ENCODE measurements around the gene MTA1. TPM values are rescaled to one million over a fixed set of nuclear protein-coding genes. Genes with fewer than 3 reads are reported as not detected.

The MTA1 gene
- 51.3 to 86.8 TPM (median 72.1 TPM) in 5 replicates for total RNA-seq (2022; extraction: Qiagen RNA extraction)

DNA sequence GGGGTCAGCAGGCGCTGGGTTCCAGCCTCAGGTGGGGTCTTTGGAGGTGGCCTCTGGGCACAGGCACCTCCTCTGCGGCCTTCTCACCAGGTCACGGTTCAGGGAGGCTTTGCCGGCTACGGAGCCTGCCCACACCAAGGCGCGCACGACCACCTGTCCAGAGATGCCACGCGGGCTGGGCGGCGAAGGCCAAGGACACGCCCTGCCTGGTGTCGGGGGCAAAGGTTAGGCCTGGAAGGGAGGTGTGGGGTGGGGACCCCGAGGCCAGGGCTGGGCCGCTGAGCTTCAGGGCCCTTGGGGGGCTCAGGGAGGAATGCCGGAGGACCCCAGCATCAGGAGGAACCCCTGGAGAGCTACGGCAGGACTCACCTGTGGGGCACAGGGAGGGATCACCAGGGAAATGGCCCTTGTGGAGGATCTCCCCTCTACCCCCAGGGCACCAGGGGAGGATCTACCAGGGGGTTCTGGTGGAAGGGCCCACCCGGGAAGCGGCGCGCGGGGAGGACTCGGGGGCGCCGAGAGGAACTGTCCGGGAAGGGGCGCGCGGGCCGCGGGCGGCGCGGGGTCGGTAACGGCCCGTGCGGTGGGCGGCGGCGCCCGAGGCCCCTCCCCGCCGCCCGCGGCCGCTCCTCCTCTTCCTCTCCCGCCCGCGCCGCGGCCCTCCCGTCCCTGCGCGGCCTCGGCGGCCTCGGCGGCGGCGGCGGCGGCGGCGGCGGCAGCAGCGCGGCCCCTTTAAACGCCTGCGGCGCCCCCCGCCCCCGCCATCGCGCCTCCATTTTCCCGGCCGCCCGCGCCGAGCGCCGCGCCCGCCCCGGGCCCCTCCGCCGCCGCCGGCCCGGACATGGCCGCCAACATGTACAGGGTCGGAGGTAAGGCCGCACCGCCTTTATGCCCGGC is at the start of gene MTA1:
Gene MTA1 (plus strand): TSS at position 633 of the 897 bp plus-strand sequence. CDS start 209 bp downstream, at position 842.

DNA sequence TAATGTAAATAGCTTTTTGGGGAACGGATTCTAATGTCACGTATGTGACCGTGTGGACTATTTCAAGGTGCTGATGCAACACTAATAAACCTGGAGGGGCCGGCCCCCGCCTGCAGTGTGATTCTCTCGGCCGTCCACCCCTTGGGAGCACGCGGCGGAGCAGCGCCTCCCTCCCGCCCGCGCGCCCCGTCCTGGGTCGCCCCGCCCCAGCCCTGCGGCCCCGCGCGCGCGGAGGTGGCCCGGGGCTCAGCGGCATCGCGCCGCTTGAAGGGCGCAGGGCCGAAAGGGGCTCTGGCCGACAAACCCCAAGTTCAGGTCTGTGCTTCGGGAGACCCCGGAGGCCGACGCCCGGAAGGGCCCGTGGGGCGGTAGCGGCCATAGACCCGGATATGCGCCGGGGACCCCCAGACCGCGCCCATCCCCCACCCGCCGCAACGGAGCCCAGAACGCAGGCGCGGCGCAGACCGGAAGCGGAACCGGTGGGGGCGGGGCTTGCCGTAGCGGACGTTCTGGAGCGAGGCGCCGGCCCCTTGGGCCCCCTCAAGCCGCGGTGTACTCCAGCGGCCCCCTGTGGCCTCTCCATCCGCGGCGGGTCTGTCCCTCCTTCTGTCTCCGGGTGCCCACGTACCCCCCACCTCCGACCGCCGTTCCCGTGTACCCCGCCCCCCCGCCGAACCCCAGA is 21.4 kb upstream of the MTA1 start, which contains the start of gene TEX22:
Gene TEX22 (plus strand): TSS at position 495 of the 682 bp plus-strand sequence. CDS start 803 bp downstream, outside the sequence.

DNA sequence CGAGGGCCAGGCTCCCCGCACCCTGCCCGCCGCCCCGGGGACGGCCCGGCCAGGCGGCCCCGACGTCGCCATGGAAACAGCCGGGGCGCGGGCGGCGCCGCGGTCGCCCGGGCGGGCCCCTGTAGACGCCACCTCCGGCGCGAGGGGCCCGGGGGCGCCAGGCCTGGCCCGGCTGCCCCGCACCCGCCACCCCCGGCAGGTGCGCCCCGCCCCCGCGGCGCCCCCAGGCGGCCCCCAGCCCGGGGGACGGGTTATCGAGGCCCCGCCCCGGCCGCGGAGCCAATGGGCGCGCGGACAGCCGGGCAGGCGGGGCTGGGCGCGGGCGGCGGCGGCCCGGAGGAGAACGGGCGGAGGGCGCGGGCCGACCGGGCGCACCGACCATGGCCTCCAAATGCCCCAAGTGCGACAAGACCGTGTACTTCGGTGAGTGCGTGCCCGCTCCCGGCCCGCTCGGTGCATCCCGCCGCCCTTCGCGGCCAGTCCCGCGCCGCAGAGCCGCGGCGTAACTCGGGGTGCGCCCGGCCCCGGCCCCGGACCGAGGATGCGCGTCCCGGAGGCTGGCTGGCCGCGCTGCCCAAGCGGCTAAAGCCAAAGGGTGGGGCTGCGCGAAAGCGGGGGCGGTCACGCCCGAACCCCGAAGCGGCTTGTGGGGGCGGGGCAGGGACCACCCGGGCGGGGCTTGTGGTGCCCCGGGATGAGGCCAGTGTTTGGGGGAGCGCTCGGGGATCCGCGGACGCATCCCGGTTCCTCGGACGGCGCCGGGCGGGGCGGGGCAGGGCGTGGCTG is 55.0 kb downstream of the MTA1 start, which contains the start of gene CRIP2:
Gene CRIP2 (plus strand): TSS at position 339 of the 786 bp plus-strand sequence. CDS start 42 bp downstream, at position 381.

DNA sequence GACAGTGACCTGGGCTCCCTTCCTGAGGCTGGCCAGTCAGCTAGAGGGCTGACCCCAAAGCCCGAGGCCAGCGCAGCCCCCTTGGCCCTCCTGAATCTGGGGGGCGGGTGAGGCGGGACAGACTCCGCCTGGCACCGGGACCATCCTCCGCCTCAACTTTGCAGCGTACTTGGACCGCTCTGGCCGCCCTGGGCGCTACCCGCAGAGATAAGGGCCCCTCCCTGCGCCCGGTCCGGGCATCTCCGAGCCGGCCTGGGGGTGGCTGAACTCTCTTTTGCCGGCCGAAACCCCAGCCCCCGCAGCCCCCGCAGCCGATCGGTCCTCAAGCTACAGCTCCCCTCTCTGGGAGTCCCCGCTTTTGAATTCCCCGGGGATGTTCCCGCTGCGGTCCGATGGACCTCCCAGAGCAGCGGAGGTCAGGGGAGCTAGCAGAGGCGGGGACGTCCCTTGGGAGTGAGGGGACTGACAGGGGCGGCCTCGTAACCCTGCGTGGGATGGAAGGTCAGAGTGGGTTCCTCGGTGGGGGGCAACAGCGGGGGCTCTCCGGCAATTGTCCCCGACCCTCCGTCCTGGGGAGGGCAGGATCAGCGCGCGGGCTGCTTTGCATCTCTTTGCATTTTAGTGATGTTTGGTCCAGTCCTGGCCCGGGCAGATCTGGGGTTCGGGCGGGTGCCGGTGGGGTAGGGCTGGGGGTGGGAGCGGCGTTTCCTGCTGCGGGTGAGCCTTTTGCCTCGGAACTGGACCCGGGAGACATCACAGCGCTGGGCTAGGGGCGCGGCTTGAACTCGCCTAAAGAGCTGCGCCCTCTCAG is 66.7 kb downstream of the MTA1 start, which contains the start of gene CRIP1:
Gene CRIP1 (plus strand): TSS at position 724 of the 811 bp plus-strand sequence. CDS start 374 bp downstream, outside the sequence.

DNA sequence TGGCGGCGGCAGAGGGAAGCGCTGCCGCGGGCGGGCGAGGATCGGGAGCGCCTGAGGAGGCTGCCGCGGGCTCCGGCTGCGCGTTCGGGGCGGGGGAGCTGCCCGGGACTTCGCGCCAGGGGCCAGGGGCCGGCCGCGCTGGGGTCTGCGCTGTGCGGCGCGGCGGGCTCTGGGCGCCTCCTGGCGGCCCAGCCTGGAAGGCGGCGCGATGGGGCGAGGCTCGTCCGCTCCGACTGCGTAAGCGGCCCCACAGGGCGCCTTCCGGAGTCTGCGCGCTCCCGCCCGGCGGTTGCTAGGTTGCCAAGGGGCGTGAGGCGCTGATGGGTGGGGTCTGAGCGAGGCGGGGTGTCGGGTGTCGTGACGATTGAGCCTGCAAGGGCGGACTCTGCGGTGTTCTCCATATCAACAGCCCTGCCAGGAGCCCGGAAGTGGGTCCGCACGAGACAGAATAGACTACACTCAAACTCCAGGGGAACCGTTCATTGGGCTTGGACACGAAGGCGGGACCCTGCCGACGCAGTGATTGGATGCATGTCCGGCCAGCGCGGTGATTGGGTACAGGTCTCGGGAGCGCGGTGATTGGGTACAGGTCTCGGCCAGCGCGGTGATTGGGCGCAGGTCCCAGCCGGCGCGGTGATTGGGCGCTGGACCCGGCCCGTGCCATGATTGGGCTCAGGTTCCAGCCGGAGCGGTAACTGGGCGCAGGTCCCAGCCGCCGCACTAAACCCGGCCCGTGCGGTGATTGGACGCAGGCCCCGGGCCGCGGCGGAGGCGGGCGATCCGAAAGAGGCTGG is 71.1 kb downstream of the MTA1 start, which contains the start of gene TEDC1:
Gene TEDC1 (plus strand): TSS at position 675 of the 794 bp plus-strand sequence. CDS start 130 bp downstream, outside the sequence.

Other genes starting within 250 kb of the MTA1 start
- gene NUDT14, start 238.5 kb upstream of the MTA1 start, total RNA-seq (2022; extraction: Qiagen RNA extraction), result 22.3 to 49.6 TPM (median 43.3 TPM) in 5 replicates
- gene BTBD6, start 171.3 kb upstream of the MTA1 start, total RNA-seq (2022; extraction: Qiagen RNA extraction), result 31.1 to 45.1 TPM (median 41.8 TPM) in 5 replicates
- 25.7 to 29.8 TPM (median 28.7 TPM) in 5 replicates for gene BRF1, start 118.8 kb upstream of the MTA1 start, total RNA-seq (2022; extraction: Qiagen RNA extraction)
- gene PACS2, start 105.1 kb upstream of the MTA1 start, total RNA-seq (2022; extraction: Qiagen RNA extraction), result 20.0 to 30.1 TPM (median 25.9 TPM) in 5 replicates
- 0.10 to 0.20 TPM (median 0.14 TPM) in 5 replicates for gene TEX22, start 21.3 kb upstream of the MTA1 start, total RNA-seq (2022; extraction: Qiagen RNA extraction)
- 114 to 222 TPM (median 208 TPM) in 5 replicates for gene CRIP2, start 55.0 kb downstream of the MTA1 start, total RNA-seq (2022; extraction: Qiagen RNA extraction)
- gene CRIP1, start 67.1 kb downstream of the MTA1 start, total RNA-seq (2022; extraction: Qiagen RNA extraction), result 1,746 to 1,969 TPM (median 1,931 TPM) in 5 replicates
- gene TEDC1, start 71.4 kb downstream of the MTA1 start, total RNA-seq (2022; extraction: Qiagen RNA extraction), result 30.6 to 49.9 TPM (median 48.4 TPM) in 5 replicates
- 3.8 to 9.3 TPM (median 8.8 TPM) in 5 replicates for gene TMEM121, start 106.8 kb downstream of the MTA1 start, total RNA-seq (2022; extraction: Qiagen RNA extraction)